Fibroblast of skin of right biceps (primary cell): ENCODE measurements around the gene FAM163A.
"Not testable (repeated sequence)": the region's sequence is repeated elsewhere in the genome, so short reads cannot be mapped to it uniquely, and the experiment has no call there.

Experiments used
- DNase-seq: peaks from one replicate; pipeline ENCODE4 v3.0.0-alpha.2; 2013

The FAM163A gene

GRCh38 chr1:179817789-179818188 is 74.7 kb downstream of the FAM163A start:
- DNase-seq: peak; percentile 38

DNA sequence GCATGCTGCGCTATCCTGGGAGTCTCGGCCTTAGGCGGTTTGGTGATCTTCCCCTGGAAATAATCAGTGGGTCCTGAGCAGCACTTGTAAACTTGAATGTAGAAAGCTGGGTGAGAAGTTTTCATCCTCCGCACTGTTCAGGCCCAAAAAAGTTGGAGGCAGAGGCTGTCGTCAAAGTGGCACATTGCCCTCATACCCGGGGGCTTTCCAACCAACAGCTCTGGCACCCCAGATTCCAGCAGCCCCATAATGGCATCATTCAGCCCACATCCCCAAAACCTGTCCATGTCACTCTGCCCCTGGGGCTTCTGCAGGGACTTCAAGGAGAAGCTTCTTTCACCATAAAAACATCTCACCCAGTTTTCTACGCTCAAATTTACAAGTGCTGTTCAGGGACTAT is 75.2 kb downstream of the FAM163A start:
- no peak for DNase-seq

GRCh38 chr1:179818743-179819173 is 75.7 kb downstream of the FAM163A start:
- DNase-seq: no peak

DNA sequence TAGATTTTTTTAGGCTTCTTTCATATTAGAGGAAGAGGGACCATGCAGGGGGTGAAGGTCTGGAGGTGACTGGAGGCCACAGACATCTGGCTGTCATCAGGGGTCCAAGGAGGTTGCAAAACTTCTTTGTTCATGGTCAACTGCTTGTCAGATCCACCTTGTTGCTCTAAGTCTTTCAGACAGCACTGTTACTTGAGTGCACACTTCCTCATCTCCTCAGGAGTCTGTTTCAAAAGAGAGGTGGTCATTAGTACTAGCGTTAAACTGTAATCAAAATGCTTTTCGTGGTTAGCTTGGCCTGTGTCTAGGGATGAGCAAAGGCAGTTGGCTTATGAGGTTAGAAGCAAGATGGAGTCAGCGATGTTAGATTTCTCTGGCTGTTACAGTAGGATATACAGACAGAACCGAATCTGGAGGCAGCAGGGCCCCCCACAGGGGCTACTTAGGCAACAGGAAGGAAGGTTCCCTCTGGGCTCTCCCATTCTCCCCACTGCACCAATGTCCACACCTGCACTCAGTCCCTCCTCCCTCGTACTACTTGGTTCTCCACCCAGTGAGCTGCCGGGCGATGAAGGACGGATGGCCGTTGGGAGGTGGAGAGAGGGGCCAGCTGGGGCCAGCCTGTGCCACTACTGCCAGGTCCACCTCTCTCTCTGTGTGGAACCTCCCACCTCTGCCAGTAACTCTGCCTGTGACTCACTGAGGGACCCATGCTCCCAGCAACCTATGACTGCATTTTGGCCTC is 77.3 kb downstream of the FAM163A start:
- DNase-seq: no peak

GRCh38 chr1:179821524-179821923 is 78.4 kb downstream of the FAM163A start:
- no peak for DNase-seq

GRCh38 chr1:179822065-179822464 is 79.0 kb downstream of the FAM163A start:
- no peak for DNase-seq

DNA sequence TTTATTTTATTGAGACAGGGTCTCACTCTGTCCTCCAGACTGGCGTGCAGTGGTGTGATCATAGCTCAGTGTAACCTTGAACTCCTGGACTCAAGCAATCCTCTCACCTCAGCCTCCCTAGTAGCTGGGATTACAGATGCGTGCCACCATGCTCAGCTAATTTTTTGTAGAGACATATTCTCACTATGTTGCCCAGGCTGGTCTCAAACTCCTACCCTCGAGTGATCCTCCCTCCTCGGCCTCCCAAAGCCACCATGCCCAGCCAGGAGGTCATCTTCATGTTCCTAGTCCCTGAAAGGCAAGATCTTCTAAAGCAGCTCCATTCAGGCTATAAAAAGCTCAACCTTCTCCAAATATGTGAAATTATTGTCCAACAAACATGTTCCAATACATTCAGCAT is 80.6 kb downstream of the FAM163A start:
- no peak for DNase-seq

DNA sequence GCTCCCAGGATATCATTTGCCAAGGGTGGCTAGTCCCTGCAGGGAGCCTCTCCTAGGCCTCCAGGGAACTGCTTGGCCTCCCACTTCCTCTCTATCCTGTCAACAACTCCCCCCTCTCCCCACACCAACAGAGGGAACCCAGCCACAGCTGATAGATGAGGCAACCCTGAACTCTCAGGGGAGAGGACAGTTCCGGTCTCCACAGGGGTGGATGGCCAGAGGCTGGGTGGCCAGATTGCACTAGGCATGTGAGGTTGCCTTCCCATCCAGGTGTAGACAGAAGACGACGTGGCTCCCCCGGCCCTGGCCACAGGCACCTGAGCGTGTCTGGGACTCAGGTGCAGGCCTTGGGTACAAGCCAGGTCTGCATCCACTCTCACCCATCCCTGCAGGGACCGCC is 81.2 kb downstream of the FAM163A start:
- no peak for DNase-seq

GRCh38 chr1:179825206-179825605 is 82.1 kb downstream of the FAM163A start:
- DNase-seq: no peak

DNA sequence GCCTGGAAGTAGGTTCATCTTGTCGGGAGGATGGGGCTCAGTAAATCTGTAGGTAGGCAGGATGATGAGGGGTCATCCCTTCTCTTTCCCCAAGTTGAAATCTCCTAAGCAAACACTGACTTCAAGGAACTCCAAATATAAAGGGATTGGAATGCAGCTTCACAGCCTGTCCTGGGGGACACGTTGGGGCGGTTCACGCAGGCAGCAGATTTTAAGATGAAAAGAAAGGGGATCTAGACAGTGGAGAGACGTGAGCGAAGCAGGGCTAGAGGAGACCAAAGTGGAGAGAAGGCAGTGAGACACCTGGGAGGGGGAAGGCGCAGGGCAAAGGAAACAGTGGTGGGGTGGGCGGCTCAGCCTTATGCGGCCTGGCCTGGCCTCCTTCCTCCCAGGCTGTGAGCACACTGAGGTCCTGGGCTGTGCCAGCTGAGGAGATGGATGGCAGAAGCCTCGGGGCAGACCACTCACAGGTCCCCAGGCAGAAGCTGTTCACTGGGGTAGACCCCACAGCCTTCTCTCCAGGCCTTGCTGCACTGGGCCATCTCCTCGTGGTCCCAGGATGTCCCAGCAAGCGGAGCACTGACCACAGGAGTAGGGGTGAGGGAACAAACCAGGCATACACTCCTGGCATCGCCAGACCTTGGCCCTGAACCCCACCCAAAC is 82.8 kb downstream of the FAM163A start:
- no peak for DNase-seq

- DNase-seq: no peak
These were observed 83.7 kb downstream of the FAM163A start for GRCh38 chr1:179826626-179827280.

- DNase-seq: no peak
These were observed 85.5 kb downstream of the FAM163A start for GRCh38 chr1:179828554-179829110.

DNA sequence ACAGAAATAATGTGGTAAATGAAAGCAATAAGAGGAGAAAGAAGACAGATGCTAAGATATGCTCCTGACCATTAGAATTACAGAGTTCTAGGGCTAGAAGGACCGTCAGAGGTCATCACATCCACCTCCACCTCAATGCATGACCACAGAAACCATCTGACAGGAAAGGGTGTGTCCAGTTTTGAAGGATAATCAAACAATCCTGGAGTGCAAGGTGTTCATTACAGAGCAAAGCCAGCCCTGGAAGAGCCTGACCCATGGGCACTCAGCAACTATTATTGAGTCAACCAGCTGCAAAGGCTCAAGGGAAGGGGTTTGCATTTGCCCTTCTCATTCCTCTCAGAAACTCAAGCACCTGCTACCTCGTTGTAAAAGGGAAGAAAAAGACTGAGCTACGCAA is 88.1 kb downstream of the FAM163A start:
- DNase-seq: no peak

GRCh38 chr1:179831852-179832699 is 89.0 kb downstream of the FAM163A start:
- DNase-seq: peak; percentile 12

GRCh38 chr1:179836686-179837445 is 93.8 kb downstream of the FAM163A start:
- DNase-seq: not testable (repeated sequence)

GRCh38 chr1:179840107-179840506 is 97.0 kb downstream of the FAM163A start:
- DNase-seq: no peak

DNA sequence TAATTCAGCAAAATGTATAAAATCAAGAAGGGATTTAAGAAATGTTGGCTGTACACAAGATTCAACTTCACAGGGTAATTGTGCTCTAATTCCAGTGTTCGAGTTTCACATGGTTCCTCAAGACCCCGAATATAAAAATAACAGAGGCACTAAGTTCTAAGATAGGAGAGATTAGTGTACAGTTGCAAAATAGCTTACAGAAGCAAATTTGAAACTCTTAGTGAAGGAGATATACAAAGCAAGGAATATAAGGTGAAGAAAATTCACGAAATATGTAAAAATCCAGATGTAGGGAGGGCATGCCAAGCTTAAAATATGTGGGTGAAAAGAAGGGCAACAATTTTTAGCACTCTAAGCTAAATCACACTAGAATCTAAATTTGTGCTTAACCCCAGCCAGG is 105.1 kb downstream of the FAM163A start:
- no peak for DNase-seq

DNA sequence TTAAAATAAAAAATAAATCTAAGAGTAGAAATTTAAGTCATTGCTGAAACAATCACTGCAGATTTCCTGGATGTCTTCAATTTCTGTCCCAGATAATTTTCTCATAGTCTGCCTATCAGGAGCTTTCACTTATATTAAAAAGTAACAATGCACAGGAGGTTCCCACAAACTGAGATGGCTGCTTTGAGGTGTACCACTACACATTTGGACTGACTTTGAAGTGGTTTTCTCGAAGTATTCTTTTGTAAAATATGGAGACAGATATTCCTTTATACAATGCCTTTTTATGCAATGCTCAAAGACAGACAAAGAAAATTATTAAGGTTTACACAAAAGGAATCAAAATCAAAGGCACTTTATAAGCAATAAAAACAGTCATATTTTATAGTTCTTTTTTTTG is 110.0 kb downstream of the FAM163A start:
- DNase-seq: no peak

GRCh38 chr1:179855831-179856230 is 112.7 kb downstream of the FAM163A start:
- DNase-seq: not testable (repeated sequence)

- no peak for DNase-seq
These were observed 113.2 kb downstream of the FAM163A start for GRCh38 chr1:179856296-179856695.

GRCh38 chr1:179857009-179857408 is 113.9 kb downstream of the FAM163A start:
- DNase-seq: no peak

GRCh38 chr1:179860652-179861051 is 117.6 kb downstream of the FAM163A start:
- no peak for DNase-seq
